Epithelial cell of esophagus (primary cell): ENCODE data around the gene GBP4.

Experiments used
- DNase-seq: peaks from one replicate; pipeline ENCODE4 v3.0.0; 2010; ENCODE audit warnings: low read depth
- H3K4me3 ChIP-seq: 2 replicates; pipeline ENCODE4 v1.5.1; 2011; ENCODE audit warnings: mild to moderate bottlenecking, low read length, control low read depth
- CTCF ChIP-seq: IDR thresholded peaks from 2 replicates; pipeline ENCODE4 v1.5.1; 2011; ENCODE audit warnings: low read depth, mild to moderate bottlenecking, low read length, control low read depth, inconsistent platforms; ENCODE audit not compliant: insufficient read depth; ENCODE audit errors: missing control alignments

The GBP4 gene

DNA sequence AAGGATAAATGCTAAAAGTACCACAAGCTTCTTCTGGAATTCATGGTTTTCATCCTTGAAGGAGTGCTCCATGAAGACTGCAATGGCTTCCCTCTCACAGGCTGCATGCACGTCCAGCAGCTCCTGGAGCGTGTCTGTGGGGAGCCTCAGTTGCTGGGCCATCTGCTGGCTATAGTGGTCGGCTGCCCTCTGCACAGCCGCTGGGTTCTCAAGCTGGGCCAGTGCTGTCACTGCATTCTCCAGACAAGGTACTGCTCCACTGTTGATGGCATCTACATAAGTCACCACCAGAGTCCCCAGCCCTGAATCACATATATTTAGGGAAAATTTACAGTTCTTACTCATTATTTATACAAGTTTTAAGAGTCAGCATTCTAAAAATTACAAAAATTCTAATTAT is 8.7 kb downstream of the GBP4 start:
- no peak for TF ChIP-seq CTCF
- DNase-seq = no peak
- no peak overlapping the region for H3K4me3 ChIP-seq

DNA sequence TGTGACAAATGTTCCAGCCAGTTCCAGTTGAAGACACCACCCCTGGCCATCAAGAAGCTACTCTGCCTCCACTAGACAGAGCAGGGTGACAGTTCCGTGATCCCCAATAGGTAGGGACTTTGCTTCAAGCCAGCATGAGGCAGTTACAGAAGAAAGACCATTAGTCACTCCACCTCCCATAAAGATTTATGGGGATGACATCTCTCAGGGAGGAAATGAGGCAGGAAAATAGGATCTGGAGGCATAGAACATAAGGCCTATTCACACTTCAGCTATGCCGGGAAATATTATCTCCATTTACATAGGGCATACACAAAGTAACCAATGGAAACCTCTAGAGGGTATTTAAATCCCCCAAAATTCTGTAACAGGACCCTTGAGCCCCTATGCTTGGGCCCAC is 19.4 kb downstream of the GBP4 start:
- no peak overlapping the region for H3K4me3 ChIP-seq
- TF ChIP-seq CTCF = no peak
- DNase-seq = no peak

- H3K4me3 ChIP-seq = no peak overlapping the region
- DNase-seq = no peak
- no peak for TF ChIP-seq CTCF
Observed at GRCh38 chr1:89176971-89177370, 21.8 kb downstream of the GBP4 start.

DNA sequence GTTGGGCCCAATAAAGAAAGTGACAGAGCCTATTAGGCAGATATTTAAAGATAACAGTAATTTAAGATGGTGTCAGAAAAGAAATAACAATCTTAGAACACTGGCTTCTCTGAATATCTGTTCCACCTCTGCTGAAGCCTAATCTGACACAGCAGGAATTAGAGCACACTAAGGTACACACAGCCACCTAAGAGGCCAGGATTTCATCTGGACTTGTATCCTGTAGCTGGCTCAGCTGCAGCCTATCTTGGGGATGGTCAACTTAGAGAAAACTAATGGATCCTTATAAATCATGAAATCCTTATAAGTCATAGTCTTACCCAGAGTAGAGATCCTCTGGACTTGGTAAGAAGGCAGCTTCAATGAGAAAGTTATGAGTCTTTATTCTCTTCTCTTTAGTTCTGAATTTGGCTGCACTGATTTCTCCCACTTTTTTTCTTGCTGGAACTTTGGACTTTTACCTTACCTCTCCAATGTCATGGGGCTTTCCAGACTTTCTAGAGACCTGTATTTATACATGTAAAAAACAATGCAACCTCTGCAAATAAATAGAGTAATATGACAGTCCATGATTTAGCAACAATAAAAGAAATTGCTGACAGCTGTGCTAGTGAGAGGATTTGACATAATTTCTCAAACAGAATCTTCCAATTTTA is 23.0 kb downstream of the GBP4 start, which contains the start of gene GBP7:
TSS of gene GBP7 (minus strand) at position 403 of the 656 bp plus-strand sequence. CDS start 4,068 bp downstream, outside the sequence.
- no peak within 1 kb of the TSS for H3K4me3 ChIP-seq
- no peak for DNase-seq

DNA sequence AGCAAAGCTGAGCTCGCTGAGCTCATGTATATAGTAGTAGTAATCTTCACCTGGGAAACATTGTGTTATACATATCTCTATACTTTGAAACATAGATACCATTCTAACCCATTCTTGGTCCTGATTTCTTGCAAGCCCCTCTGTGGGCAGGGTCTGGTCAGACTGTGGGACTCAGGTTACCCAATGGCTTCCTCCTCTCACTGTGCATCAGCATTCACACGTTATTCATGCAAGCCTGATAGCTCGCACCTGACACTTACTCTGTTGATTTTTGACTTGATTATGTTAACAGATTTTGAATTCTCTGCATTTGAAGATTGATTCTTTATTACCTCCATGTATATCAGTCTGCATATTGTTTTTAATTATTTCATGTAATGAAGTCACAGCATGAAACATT is 24.3 kb downstream of the GBP4 start:
- TF ChIP-seq CTCF = no peak
- DNase-seq = no peak
- H3K4me3 ChIP-seq = no peak overlapping the region

More for the DNA sequence above, 23.0 kb downstream of the GBP4 start, which contains the start of gene GBP7:
- no peak for TF ChIP-seq CTCF

- no peak for DNase-seq
- no peak for TF ChIP-seq CTCF
- no peak overlapping the region for H3K4me3 ChIP-seq
Observed at GRCh38 chr1:89172468-89173143, 26.1 kb downstream of the GBP4 start.

DNA sequence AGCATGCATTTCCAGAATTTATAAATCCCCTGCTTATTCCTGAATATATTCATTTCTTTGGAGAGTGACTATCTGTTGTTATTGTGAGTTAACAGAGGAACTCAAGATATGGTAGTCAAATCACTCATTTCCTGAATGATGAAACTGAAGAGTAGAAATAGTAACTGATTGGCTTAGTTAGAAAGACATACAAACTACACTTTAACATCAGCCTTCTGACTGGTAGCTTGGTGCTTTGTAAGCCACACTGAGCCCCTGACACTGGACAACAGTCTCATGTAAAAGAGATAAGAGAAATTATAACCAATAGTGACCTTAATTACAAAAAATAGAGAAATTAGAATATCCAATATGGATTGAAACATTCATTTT is 27.7 kb downstream of the GBP4 start:
- TF ChIP-seq CTCF = no peak

More for the DNA sequence above, 27.7 kb downstream of the GBP4 start:
- H3K4me3 ChIP-seq = no peak overlapping the region
- DNase-seq = no peak
